ENCODE data around the gene ID3. TPM values are rescaled to one million over a fixed set of nuclear protein-coding genes. Genes with fewer than 3 reads are reported as not detected.

The ID3 gene
- total RNA-seq, 4 donors from 2014 or later: 62.0 to 144 (median 110) TPM

DNA sequence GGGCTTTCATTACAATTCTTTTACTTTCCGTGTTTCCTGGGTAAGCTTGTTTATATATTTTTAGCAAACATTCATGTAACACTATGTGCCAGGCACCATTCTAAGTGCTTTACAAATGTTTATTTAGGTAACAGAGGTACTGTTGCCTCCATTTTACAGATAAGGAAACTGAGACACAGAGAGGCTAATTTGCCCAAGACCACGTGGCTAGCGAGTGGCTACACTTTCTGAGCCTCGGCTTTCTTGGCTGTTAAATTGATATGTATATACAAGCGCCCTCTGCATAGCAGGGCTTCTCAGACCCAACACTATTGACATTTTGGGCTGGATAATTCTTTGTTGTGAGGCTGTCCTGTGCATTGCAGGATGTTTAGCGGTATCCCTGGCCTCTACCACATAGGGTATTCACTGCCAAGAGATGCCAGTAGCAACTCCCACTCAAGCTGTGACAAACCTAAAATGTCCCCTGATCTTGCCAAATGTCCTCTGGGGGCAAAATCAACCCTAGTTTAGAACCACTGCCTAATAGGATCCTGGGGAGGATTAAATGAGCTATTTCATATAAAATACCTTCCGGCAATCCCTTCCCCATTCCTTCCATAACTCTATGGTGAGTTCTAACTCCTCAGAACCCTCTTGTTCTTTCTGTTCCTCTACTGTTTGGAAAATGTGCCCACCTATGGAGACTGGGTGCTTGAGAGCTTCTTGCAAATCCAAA, 17.2 kb upstream of the ID3 start:
- TF ChIP-seq, protein P1, sequence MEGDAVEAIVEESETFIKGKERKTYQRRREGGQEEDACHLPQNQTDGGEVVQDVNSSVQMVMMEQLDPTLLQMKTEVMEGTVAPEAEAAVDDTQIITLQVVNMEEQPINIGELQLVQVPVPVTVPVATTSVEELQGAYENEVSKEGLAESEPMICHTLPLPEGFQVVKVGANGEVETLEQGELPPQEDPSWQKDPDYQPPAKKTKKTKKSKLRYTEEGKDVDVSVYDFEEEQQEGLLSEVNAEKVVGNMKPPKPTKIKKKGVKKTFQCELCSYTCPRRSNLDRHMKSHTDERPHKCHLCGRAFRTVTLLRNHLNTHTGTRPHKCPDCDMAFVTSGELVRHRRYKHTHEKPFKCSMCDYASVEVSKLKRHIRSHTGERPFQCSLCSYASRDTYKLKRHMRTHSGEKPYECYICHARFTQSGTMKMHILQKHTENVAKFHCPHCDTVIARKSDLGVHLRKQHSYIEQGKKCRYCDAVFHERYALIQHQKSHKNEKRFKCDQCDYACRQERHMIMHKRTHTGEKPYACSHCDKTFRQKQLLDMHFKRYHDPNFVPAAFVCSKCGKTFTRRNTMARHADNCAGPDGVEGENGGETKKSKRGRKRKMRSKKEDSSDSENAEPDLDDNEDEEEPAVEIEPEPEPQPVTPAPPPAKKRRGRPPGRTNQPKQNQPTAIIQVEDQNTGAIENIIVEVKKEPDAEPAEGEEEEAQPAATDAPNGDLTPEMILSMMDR (IDR thresholded peaks at IDR 0.05; ENCODE audit: low read depth): no peak

DNA sequence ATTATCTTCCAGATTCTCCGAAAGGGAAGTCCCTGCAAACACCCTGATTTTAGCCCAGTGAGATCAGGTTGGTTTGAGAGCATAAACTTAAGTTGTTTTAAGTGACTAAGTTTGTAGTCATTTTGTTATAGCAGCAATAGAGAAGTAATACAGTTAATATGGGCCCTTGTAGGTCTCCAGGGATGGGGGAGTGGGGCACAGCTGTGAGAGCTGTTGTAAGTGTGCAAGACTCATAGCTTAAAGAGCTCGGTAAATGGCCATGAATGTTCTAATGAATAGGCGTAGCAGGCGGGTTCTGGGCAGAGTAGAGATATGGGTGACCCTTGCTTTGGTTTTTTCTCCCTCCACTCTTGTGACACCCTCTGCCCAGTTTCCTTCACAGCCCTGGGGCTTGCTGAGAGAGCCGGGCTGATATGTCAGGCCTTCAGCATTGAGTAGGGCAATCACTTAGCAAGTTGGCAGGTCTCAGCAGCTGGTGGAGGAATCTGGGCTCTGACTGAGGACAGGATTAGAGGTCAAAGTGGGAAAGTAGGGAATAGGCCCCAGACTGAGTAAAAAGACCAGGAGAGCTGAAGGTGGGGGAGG, 16.0 kb upstream of the ID3 start:
- TF ChIP-seq, protein P1 (IDR thresholded peaks at IDR 0.05; ENCODE audit: low read depth): no peak

GRCh38 chr1:23574265-23574754, 15.0 kb upstream of the ID3 start:
- TF ChIP-seq, protein P1 (IDR thresholded peaks at IDR 0.05; ENCODE audit: low read depth): no peak

DNA sequence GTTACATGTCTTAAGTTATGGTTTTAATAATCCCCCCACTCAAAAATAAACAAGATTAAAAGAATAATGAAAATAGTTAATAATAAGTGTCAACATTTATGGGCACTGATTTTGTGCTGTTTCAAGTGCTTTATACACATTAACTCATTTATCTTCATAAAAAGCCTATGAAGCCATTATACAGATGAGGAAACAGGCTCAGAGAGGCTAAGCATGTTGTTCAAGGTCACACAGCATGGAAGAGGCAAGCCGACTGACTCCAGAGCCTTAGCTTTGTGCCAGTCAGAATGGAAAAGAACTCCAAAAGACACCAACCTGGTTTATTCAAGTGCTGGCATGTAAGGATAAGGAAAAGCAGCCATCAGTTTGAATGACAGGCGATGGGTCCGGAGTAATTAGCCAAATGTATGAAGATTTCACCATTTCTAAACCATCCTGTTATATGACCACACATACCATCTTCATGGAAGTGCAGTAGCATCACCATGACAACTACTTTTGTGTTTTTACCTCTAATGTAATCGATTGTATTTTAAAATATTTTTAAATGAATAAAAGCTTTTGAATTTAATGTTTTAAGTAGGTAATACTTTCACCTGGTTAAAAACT, 14.4 kb upstream of the ID3 start:
- TF ChIP-seq, protein P1 (IDR thresholded peaks at IDR 0.05; ENCODE audit: low read depth): no peak

DNA sequence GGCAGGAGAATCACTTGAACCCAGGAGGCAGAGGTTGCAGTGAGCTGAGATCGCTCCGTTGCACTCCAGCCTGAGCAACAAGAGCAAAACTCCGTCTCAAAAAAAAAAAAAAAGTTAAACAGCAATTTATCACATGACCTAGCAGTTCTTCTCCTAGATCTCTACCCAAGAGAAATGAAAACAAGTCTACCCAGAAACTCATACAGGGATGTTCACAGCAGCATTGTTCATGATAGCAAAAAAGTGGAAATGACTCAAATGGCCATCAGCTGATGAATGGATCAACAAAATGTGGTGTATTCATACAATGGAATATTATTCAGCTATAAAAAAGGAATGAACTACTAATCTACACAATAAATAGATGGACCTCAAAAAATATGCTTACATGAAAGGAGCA, 12.2 kb upstream of the ID3 start:
- TF ChIP-seq, protein P1 (IDR thresholded peaks at IDR 0.05; ENCODE audit: low read depth): no peak

- TF ChIP-seq, protein P1 (IDR thresholded peaks at IDR 0.05; ENCODE audit: low read depth): no peak
These were observed 10.8 kb upstream of the ID3 start for GRCh38 chr1:23570001-23570691.

All from subcutaneous adipose tissue (tissue), 4 donors.